DND-41 (cell line): ENCODE data around the gene MSH4.

Experiments used
- ATAC-seq: fragments of 200-7000 bp; cut with Tn5 transposase; 3 replicates; pipeline ENCODE4 v1.9.1; 2021; ENCODE audit warnings: low read depth; ENCODE audit not compliant: insufficient read depth
- DNase-seq: peaks from one replicate; pipeline ENCODE4 v3.0.0-alpha.2; 2020
- H2AFZ ChIP-seq: 2 replicates; pipeline ENCODE4 v1.6.0; 2012; ENCODE audit warnings: low read depth, low read length
- H3K27ac ChIP-seq: 2 replicates; pipeline ENCODE4 v1.5.1; 2012; ENCODE audit warnings: low read length, inconsistent platforms
- H3K27me3 ChIP-seq: fragments of 200-600 bp; sonication (generic); 2 replicates; pipeline ENCODE4 v1.6.0; 2012; ENCODE audit warnings: low read length, mild to moderate bottlenecking, inconsistent platforms; ENCODE audit not compliant: insufficient read depth, poor library complexity
- H3K36me3 ChIP-seq: 2 replicates; pipeline ENCODE4 v1.5.1; 2012; ENCODE audit warnings: low read length, inconsistent platforms; ENCODE audit not compliant: insufficient read depth
- H3K4me1 ChIP-seq: 2 replicates; pipeline ENCODE4 v1.5.1; 2012; ENCODE audit warnings: mild to moderate bottlenecking, low read length; ENCODE audit not compliant: insufficient read depth
- H3K4me2 ChIP-seq: 2 replicates; pipeline ENCODE4 v1.6.0; 2012; ENCODE audit warnings: mild to moderate bottlenecking, moderate library complexity, low read length, inconsistent platforms; ENCODE audit not compliant: insufficient read depth
- H3K4me3 ChIP-seq, 2 experiments: fragments of 200-600 bp in 1 of 2; shearing (Covaris generic) in 1 of 2; 2 replicates each; pipeline ENCODE4 v1.5.1; 2012 to 2016; ENCODE audit warnings: inconsistent platforms in 2 of 2, low read length in 2 of 2, mild to moderate bottlenecking in 2 of 2, low read depth in 1 of 2, moderate library complexity in 1 of 2
- H3K79me2 ChIP-seq: 2 replicates; pipeline ENCODE4 v1.6.0; 2012; ENCODE audit warnings: low read length, inconsistent platforms; ENCODE audit not compliant: insufficient read depth
- H3K9ac ChIP-seq: 2 replicates; pipeline ENCODE4 v1.6.0; 2012; ENCODE audit warnings: low read depth, mild to moderate bottlenecking, inconsistent platforms, low read length, moderate library complexity
- H3K9me3 ChIP-seq: 2 replicates; pipeline ENCODE4 v1.5.1; 2012; ENCODE audit warnings: low read length, moderate library complexity, mild to moderate bottlenecking, inconsistent platforms; ENCODE audit not compliant: insufficient read depth, severe bottlenecking
- H4K20me1 ChIP-seq: 2 replicates; pipeline ENCODE4 v1.6.0; 2012; ENCODE audit warnings: low read length; ENCODE audit not compliant: insufficient read depth
- CTCF ChIP-seq: IDR thresholded peaks from 2 replicates; pipeline ENCODE4 v1.5.1; 2012; ENCODE audit warnings: borderline replicate concordance, low read length, moderate library complexity, mild to moderate bottlenecking; ENCODE audit not compliant: poor library complexity, severe bottlenecking; ENCODE audit errors: extremely low read depth
- EZH2 ChIP-seq: IDR thresholded peaks from 3 replicates; pipeline ENCODE4 v1.6.1; 2012; ENCODE audit warnings: borderline replicate concordance, low read depth, mild to moderate bottlenecking, moderate library complexity, low read length, inconsistent platforms; ENCODE audit not compliant: severe bottlenecking

MSH4 gene

GRCh38 chr1:75838079-75838478, 41.4 kb downstream of the MSH4 start:
- DNase-seq = no peak
- no peak for ATAC-seq
- H2AFZ ChIP-seq = no peak overlapping the region
- H3K27me3 ChIP-seq = no peaks in the 10 kb centered on the region
- no peaks in the 10 kb centered on the region for H3K36me3 ChIP-seq
- H3K9ac ChIP-seq = no peak overlapping the region
- H3K4me3 ChIP-seq = no peak overlapping the region
- no peaks in the 10 kb centered on the region for H3K79me2 ChIP-seq
- TF ChIP-seq EZH2 (no peak), CTCF (no peak)
- H3K4me1 ChIP-seq = no peaks in the 10 kb centered on the region
- H3K27ac ChIP-seq = no peak overlapping the region
- H3K9me3 ChIP-seq = no peaks in the 10 kb centered on the region
- H4K20me1 ChIP-seq = no peaks in the 10 kb centered on the region
- no peak overlapping the region for H3K4me2 ChIP-seq

GRCh38 chr1:75841421-75841820, 44.7 kb downstream of the MSH4 start:
- Histone ChIP-seq H3K36me3 (no peaks in the 10 kb centered on the region), H3K9ac (no peak overlapping the region), H4K20me1 (no peaks in the 10 kb centered on the region), H3K27ac (no peak overlapping the region), H3K79me2 (no peaks in the 10 kb centered on the region), H3K27me3 (no peaks in the 10 kb centered on the region), H3K4me3 (no peak overlapping the region), H3K9me3 (no peaks in the 10 kb centered on the region), H3K4me1 (no peaks in the 10 kb centered on the region), H3K4me2 (no peak overlapping the region), H2AFZ (no peak overlapping the region)
- no peak for TF ChIP-seq CTCF
- TF ChIP-seq EZH2 = no peak
- ATAC-seq (no peak), DNase-seq (no peak)

GRCh38 chr1:75845576-75845975, 48.9 kb downstream of the MSH4 start:
- H4K20me1 ChIP-seq = no peaks in the 10 kb centered on the region

More at GRCh38 chr1:75845576-75845975, 48.9 kb downstream of the MSH4 start:
- H3K4me3 ChIP-seq = no peak overlapping the region
- H3K4me2 ChIP-seq = no peak overlapping the region
- no peaks in the 10 kb centered on the region for H3K9me3 ChIP-seq
- H3K9ac ChIP-seq = no peak overlapping the region
- H2AFZ ChIP-seq = no peak overlapping the region
- no peaks in the 10 kb centered on the region for H3K4me1 ChIP-seq
- H3K27me3 ChIP-seq = no peaks in the 10 kb centered on the region
- ATAC-seq = no peak
- no peaks in the 10 kb centered on the region for H3K36me3 ChIP-seq
- no peak for TF ChIP-seq EZH2
- no peak for TF ChIP-seq CTCF
- DNase-seq = no peak
- no peaks in the 10 kb centered on the region for H3K79me2 ChIP-seq
- no peak overlapping the region for H3K27ac ChIP-seq
